ENCODE data around the gene GRIA1. TPM values are rescaled to one million over a fixed set of nuclear protein-coding genes. Genes with fewer than 3 reads are reported as not detected.

The GRIA1 gene
- total RNA-seq, 4 donors from 2014 or later = 0.48 to 1.00 TPM; not detected in 2

- no peaks in the 10 kb centered on the region for H3K9me3 ChIP-seq
- intact Hi-C loops (cut with DNase I; ENCODE audit: low total_unique reads) = no loop called here
- H3K4me1 ChIP-seq = no peaks in the 10 kb centered on the region
- WGBS, 2 donors (ENCODE audit: low coverage in 1 of 2) = 36% methylated on average over 1 of the region's 1 CpG; no CpG with 5 or more reads in 1 of the 2 donors
- H3K27me3 ChIP-seq = no peaks in the 10 kb centered on the region
- H3K27ac ChIP-seq = no peak overlapping the region
- TF ChIP-seq EP300 (IDR thresholded peaks at IDR 0.05; ENCODE audit: low read depth) (no peak), POLR2A (IDR thresholded peaks at IDR 0.05) (no peak), POLR2AphosphoS5 (IDR thresholded peaks at IDR 0.05) (no peak), CTCF (IDR thresholded peaks at IDR 0.05) (no peak)
- in situ Hi-C loops (cut with MboI; ENCODE audit: low pct_ligation_motif_present in 1 of 4, low pct_unique_long_range_greater_than_20kb in 1 of 4, low sequenced_read_pairs in 3 of 4) = no loop called here
- no peak for DNase-seq
- no peak overlapping the region for H3K4me3 ChIP-seq
- no peaks in the 10 kb centered on the region for H3K36me3 ChIP-seq
These were observed 284.2 kb downstream of the GRIA1 start for GRCh38 chr5:153774686-153775085.

- Histone ChIP-seq H3K4me1 (no peaks in the 10 kb centered on the region), H3K9me3 (no peaks in the 10 kb centered on the region), H3K36me3 (no peaks in the 10 kb centered on the region), H3K27ac (no peak overlapping the region), H3K27me3 (no peaks in the 10 kb centered on the region), H3K4me3 (no peak overlapping the region)
- no peak for DNase-seq
- WGBS, 2 donors (ENCODE audit: low coverage in 1 of 2) = 75 to 90% methylated on average over 2 to 7 of the region's 7 CpGs
- intact Hi-C loops (cut with DNase I; ENCODE audit: low total_unique reads) (no loop called here), in situ Hi-C loops (cut with MboI; ENCODE audit: low pct_ligation_motif_present in 1 of 4, low pct_unique_long_range_greater_than_20kb in 1 of 4, low sequenced_read_pairs in 3 of 4) (no loop called here)
- TF ChIP-seq CTCF (IDR thresholded peaks at IDR 0.05) (no peak), POLR2A (IDR thresholded peaks at IDR 0.05) (no peak), EP300 (IDR thresholded peaks at IDR 0.05; ENCODE audit: low read depth) (no peak), POLR2AphosphoS5 (IDR thresholded peaks at IDR 0.05) (no peak)
These were observed 285.5 kb downstream of the GRIA1 start for GRCh38 chr5:153775923-153776322.

- DNase-seq = no peak
- Histone ChIP-seq H3K4me3 (no peak overlapping the region), H3K27me3 (no peaks in the 10 kb centered on the region), H3K27ac (no peak overlapping the region), H3K36me3 (no peaks in the 10 kb centered on the region), H3K4me1 (no peaks in the 10 kb centered on the region), H3K9me3 (no peaks in the 10 kb centered on the region)
- intact Hi-C loops (cut with DNase I; ENCODE audit: low total_unique reads) = no loop called here
- TF ChIP-seq CTCF (IDR thresholded peaks at IDR 0.05) (no peak), POLR2AphosphoS5 (IDR thresholded peaks at IDR 0.05) (no peak), EP300 (IDR thresholded peaks at IDR 0.05; ENCODE audit: low read depth) (no peak), POLR2A (IDR thresholded peaks at IDR 0.05) (no peak)
- WGBS, 2 donors (ENCODE audit: low coverage in 1 of 2) = 61 to 63% methylated on average over 5 of the region's 5 CpGs
- in situ Hi-C loops (cut with MboI; ENCODE audit: low pct_ligation_motif_present in 1 of 4, low pct_unique_long_range_greater_than_20kb in 1 of 4, low sequenced_read_pairs in 3 of 4) = no loop called here
These were observed 287.5 kb downstream of the GRIA1 start for GRCh38 chr5:153777681-153778581.

- intact Hi-C loops (cut with DNase I; ENCODE audit: low total_unique reads) = no loop called here
- WGBS, 2 donors (ENCODE audit: low coverage in 1 of 2) = 64 to 67% methylated on average over 2 of the region's 2 CpGs
- TF ChIP-seq POLR2AphosphoS5 (IDR thresholded peaks at IDR 0.05) (no peak), POLR2A (IDR thresholded peaks at IDR 0.05) (no peak), CTCF (IDR thresholded peaks at IDR 0.05) (no peak), EP300 (IDR thresholded peaks at IDR 0.05; ENCODE audit: low read depth) (no peak)
These were observed 289.4 kb downstream of the GRIA1 start for GRCh38 chr5:153779836-153780235.

More at GRCh38 chr5:153779836-153780235, 289.4 kb downstream of the GRIA1 start:
- Histone ChIP-seq H3K9me3 (no peaks in the 10 kb centered on the region), H3K27ac (no peak overlapping the region), H3K36me3 (no peaks in the 10 kb centered on the region), H3K4me1 (no peaks in the 10 kb centered on the region), H3K27me3 (no peaks in the 10 kb centered on the region), H3K4me3 (no peak overlapping the region)
- DNase-seq = no peak
- in situ Hi-C loops (cut with MboI; ENCODE audit: low pct_ligation_motif_present in 1 of 4, low pct_unique_long_range_greater_than_20kb in 1 of 4, low sequenced_read_pairs in 3 of 4) = no loop called here

Data from transverse colon (tissue), 4 donors.